Adipocyte (in vitro differentiated cells): ENCODE data around the gene AP2A2.
"Not testable (repeated sequence)": the region's sequence is repeated elsewhere in the genome, so short reads cannot be mapped to it uniquely, and the experiment has no call there.

Experiments
- DNase-seq: peaks from one replicate; pipeline ENCODE4 v3.0.0-alpha.2; 2015; ENCODE audit warnings: low read depth
- H3K27me3 ChIP-seq: replicated peaks from 2 replicates; pipeline ENCODE4 v1.7.0; 2013; ENCODE audit warnings: mild to moderate bottlenecking, low read length, moderate library complexity; ENCODE audit not compliant: control insufficient read depth, insufficient read depth
- H3K36me3 ChIP-seq: 2 replicates; pipeline ENCODE4 v1.7.0; 2013; ENCODE audit warnings: low read length, mild to moderate bottlenecking, moderate library complexity; ENCODE audit not compliant: control insufficient read depth, insufficient read depth, severe bottlenecking
- H3K4me1 ChIP-seq: 2 replicates; pipeline ENCODE4 v1.7.0; 2013; ENCODE audit warnings: mild to moderate bottlenecking, low read length, moderate library complexity; ENCODE audit not compliant: control insufficient read depth, insufficient read depth
- H3K4me3 ChIP-seq: 2 replicates; pipeline ENCODE4 v1.7.0; 2013; ENCODE audit warnings: mild to moderate bottlenecking, low read length, moderate library complexity
- H3K9ac ChIP-seq: 2 replicates; pipeline ENCODE4 v1.7.0; 2013; ENCODE audit warnings: mild to moderate bottlenecking, low read length, moderate library complexity
- H3K9me3 ChIP-seq: 2 replicates; pipeline ENCODE4 v1.7.0; 2013; ENCODE audit warnings: mild to moderate bottlenecking, low read length, moderate library complexity; ENCODE audit not compliant: control insufficient read depth

Gene AP2A2

DNA sequence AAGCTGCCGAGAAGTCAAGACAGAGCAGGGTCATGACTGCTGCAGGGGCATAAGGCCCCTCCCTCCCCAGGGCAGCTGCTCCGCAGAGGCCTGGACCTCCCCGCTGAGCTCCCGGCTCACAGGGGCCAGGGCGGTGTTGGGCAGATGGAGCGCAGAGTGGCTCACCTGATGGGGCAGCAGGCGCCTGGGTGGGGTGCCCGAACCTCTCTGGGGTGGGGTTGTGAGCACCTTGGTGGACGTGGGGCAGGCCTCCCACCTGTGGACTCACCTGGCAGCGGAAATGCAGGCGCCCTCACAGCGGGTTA is 87.9 kb downstream of the AP2A2 start:
- Histone ChIP-seq H3K36me3 (peaks cover 41% of the 10 kb centered on the region), H3K9me3 (no peaks in the 10 kb centered on the region), H3K27me3 (no peaks in the 10 kb centered on the region), H3K4me3 (no peak overlapping the region), H3K4me1 (no peaks in the 10 kb centered on the region), H3K9ac (no peak overlapping the region)
- DNase-seq = no peak

DNA sequence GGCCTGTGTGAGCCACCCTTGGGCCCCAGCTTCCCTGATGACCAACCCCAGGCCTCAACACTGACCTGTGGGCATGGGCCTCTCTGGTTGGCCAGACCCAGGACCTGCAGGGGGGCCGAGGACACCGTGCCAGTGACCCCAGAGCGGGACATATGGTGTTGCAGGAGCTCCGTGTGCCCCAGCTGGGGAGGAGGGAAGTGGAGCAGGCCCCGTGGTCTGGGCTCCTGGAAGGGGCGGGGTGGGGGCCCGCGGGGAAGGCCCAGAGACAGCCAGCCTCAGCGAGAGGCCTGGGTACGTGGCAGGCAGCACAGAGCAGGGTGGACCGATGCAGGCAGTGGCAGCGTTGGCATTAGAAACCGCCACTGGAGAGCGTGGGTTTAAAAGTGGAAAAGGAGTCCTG is 88.6 kb downstream of the AP2A2 start:
- H3K4me1 ChIP-seq = no peaks in the 10 kb centered on the region
- DNase-seq = no peak

GRCh38 chr11:1015064-1015463 is 89.4 kb downstream of the AP2A2 start:
- H3K4me3 ChIP-seq = no peak overlapping the region
- no peaks in the 10 kb centered on the region for H3K27me3 ChIP-seq
- no peaks in the 10 kb centered on the region for H3K9me3 ChIP-seq
- no peak for DNase-seq
- no peaks in the 10 kb centered on the region for H3K4me1 ChIP-seq
- peaks cover 27% of the 10 kb centered on the region for H3K36me3 ChIP-seq
- no peak overlapping the region for H3K9ac ChIP-seq

More for the DNA sequence above, 88.6 kb downstream of the AP2A2 start:
- Histone ChIP-seq H3K36me3 (peaks cover 34% of the 10 kb centered on the region), H3K9ac (no peak overlapping the region), H3K4me3 (no peak overlapping the region), H3K9me3 (no peaks in the 10 kb centered on the region), H3K27me3 (no peaks in the 10 kb centered on the region)

GRCh38 chr11:1015826-1016545 is 90.3 kb downstream of the AP2A2 start:
- Histone ChIP-seq H3K4me3 (no peak overlapping the region), H3K4me1 (no peaks in the 10 kb centered on the region), H3K9ac (no peak overlapping the region), H3K27me3 (no peaks in the 10 kb centered on the region), H3K36me3 (peaks cover 18% of the 10 kb centered on the region), H3K9me3 (no peaks in the 10 kb centered on the region)
- DNase-seq = no peak

GRCh38 chr11:1016610-1017126 is 91.0 kb downstream of the AP2A2 start:
- H3K36me3 ChIP-seq = peaks cover 11% of the 10 kb centered on the region
- not testable (repeated sequence) for H3K4me1 ChIP-seq, H3K9me3 ChIP-seq, H3K4me3 ChIP-seq, DNase-seq, H3K27me3 ChIP-seq, H3K9ac ChIP-seq

- Histone ChIP-seq H3K36me3 (peaks cover 5% of the 10 kb centered on the region), H3K9ac (no peak overlapping the region), H3K4me1 (no peaks in the 10 kb centered on the region), H3K4me3 (no peak overlapping the region), H3K27me3 (no peaks in the 10 kb centered on the region), H3K9me3 (no peaks in the 10 kb centered on the region)
- DNase-seq = no peak
Observed at GRCh38 chr11:1017269-1018005, 91.8 kb downstream of the AP2A2 start.

- no peak overlapping the region for H3K4me3 ChIP-seq
- H3K27me3 ChIP-seq = no peaks in the 10 kb centered on the region
- no peak for DNase-seq
- no peaks in the 10 kb centered on the region for H3K9me3 ChIP-seq
- H3K36me3 ChIP-seq = peaks cover 5% of the 10 kb centered on the region
- no peaks in the 10 kb centered on the region for H3K4me1 ChIP-seq
- H3K9ac ChIP-seq = no peak overlapping the region
Observed at GRCh38 chr11:1018091-1018490, 92.4 kb downstream of the AP2A2 start.

- Histone ChIP-seq H3K9me3 (no peaks in the 10 kb centered on the region), H3K36me3 (peaks cover 5% of the 10 kb centered on the region), H3K4me1 (no peaks in the 10 kb centered on the region), H3K9ac (no peak overlapping the region), H3K4me3 (no peak overlapping the region), H3K27me3 (no peaks in the 10 kb centered on the region)
- DNase-seq = no peak
Observed at GRCh38 chr11:1019321-1019910, 93.7 kb downstream of the AP2A2 start.

DNA sequence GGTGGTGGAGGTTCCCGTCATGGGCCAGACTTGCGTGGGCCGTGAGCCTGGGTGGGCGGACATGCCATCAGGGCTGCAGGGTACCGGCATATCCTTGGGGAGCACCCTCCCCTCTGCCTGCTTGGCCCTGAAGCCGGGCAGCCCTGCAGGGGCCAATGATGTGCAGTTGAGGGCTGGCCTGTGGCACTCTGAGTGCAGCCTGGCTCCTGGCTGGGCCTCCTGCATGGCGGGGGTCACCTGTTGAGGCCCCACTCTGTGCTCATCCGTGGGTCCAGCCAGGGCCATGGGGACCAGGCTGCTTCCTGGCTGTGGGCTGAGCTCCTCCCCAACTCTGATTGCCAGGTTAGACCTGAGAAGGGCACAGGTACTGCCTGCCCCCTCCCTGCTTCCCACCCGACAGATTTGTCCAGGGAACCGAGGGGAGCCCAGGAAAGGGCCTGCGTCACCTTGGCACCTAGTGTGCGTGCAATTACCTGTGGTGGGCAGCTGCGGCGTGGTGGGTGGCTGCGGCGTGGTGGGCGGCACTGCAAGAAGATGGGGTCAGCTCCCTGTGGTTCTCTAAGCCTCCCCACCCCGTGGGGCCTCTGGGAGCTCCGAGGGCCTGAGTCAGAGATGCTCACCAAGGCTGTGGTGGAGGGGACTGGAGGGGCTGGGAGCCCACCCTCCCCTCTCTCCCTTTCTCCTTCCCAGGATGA is 94.7 kb downstream of the AP2A2 start:
- H3K27me3 ChIP-seq = no peaks in the 10 kb centered on the region
- DNase-seq = no peak
- H3K9ac ChIP-seq = no peak overlapping the region
- no peaks in the 10 kb centered on the region for H3K36me3 ChIP-seq
- H3K9me3 ChIP-seq = no peaks in the 10 kb centered on the region
- no peaks in the 10 kb centered on the region for H3K4me1 ChIP-seq
- no peak overlapping the region for H3K4me3 ChIP-seq

GRCh38 chr11:1022411-1022810 is 96.7 kb downstream of the AP2A2 start:
- H3K9me3 ChIP-seq = no peaks in the 10 kb centered on the region
- H3K27me3 ChIP-seq = no peaks in the 10 kb centered on the region
- H3K4me3 ChIP-seq = no peak overlapping the region
- no peaks in the 10 kb centered on the region for H3K4me1 ChIP-seq
- no peak overlapping the region for H3K9ac ChIP-seq
- H3K36me3 ChIP-seq = no peaks in the 10 kb centered on the region
- DNase-seq = no peak
